ENCODE results near the gene VKORC1L1.
"Not testable (repeated sequence)": the region's sequence is repeated elsewhere in the genome, so short reads cannot be mapped to it uniquely, and the experiment has no call there.

The VKORC1L1 gene

GRCh38 chr7:65946904-65947303, 74.0 kb downstream of the VKORC1L1 start:
- no peak for DNase-seq

GRCh38 chr7:65951837-65952578, 79.1 kb downstream of the VKORC1L1 start:
- no peak for DNase-seq

- DNase-seq, result no peak
Observed at GRCh38 chr7:65953001-65953720, 80.3 kb downstream of the VKORC1L1 start.

GRCh38 chr7:65953890-65954450, 81.1 kb downstream of the VKORC1L1 start:
- no peak for DNase-seq

DNA sequence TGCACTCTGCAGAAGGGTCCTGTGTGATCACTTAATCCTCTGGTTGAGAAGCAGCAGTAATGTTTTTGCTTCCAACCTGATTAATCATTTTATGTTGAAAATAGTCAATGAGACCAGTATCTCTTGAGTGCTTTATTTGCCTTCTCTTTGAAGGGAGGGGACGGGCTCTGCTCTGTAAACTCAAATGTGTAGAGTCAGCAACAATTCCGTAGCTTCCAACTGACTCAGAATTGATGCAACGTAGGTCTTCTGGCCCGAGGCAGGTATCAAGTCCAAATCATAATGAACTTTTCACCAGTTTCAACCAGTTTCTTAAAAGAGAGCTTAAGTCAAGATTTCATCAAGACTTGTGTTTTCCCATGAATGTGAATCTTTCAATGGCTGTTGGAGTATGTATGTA, 82.8 kb downstream of the VKORC1L1 start:
- DNase-seq, result no peak

DNA sequence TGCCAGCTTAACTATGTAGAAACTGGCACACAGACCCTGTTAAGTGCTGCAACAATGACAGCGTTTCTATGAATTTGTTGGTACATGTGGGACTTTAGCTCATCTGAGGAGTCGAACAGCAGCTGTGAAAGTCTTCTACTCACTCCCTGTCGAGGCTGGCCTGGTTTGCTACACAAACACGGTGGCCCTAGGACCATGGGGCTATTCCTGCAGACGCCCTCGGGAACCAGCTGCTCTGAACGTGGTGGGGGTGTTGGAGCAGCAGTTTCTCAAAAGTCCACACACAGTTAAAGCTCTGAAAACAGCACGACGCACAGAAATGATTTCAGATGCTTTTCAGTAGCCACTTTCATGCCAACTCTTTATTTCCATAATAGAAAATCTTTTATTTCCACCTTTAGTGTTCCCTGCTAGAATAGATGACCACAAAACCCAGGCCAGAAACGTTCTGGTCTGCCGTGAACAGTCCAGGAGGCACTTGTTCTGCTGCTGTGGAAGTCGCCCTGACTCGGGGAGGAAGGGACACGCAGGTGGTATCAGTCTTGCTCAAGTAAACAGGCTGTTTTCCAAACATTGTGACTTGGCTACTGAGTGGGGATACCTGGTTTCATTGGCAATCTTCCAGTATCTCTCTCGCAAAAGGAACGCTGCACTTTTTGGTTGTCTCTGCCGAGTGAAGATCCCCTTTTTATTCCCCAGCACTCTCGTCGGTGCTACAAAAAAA, 87.6 kb downstream of the VKORC1L1 start:
- DNase-seq, result no peak

- DNase-seq, result no peak
Observed at GRCh38 chr7:65962033-65962432, 89.2 kb downstream of the VKORC1L1 start.

GRCh38 chr7:65964671-65965070, 91.8 kb downstream of the VKORC1L1 start:
- not testable (repeated sequence) for DNase-seq

DNA sequence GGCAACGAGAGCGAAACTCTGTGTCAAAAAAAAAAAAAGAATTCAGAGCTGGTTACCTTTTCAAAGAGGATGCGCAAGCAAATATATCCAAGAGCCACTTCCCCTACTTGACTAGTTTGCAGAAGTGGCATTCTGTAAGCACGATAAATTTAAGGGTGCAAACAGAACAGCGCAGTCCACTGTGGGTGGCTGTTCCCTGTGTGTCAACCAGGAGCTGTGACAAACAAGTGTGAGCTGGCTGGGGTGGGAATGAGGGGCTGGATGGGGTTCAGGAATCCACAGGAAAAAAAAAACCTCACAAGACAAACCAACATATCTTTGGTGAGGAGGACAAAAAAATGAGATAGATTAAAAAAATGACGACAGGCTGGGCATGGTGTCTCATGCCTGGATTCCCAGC, 93.3 kb downstream of the VKORC1L1 start:
- no peak for DNase-seq

DNA sequence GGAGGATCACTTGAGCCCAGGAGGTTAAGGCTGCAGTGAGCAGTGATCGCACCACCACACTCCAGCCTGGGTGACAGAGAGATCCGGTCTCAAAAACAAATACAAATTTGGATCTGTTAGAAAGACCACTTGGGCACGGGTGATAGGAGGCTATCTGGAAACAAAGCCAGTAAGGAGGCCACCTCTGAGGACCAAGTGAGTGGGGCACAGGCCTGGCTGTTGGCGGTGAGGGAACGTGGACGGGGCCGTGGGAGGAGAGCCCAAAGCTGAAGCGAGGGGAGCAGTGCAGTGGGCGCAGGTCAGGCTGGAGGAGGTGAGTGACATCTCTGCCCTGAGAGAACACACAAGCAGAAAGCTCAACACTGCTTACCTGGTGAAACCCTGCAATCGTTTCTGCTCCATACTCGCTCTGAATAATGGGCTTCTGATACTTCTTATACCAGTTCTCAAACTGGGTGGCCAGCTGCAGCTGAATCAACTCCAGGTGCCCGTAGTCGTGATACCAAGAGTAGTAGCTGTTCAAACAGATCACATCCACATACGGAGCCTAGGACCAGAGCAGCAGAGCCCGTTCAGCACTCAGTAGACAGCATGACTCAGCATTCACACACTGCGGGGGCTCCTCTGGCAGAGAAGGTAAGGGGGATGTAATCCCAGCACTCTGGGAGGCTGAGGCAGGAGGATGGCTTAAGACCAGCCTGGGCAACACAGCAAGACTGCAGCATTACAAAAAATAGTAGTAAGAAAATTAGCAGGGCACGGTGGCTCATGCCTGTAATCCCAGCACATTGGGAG, 94.7 kb downstream of the VKORC1L1 start:
- no peak for DNase-seq

DNA sequence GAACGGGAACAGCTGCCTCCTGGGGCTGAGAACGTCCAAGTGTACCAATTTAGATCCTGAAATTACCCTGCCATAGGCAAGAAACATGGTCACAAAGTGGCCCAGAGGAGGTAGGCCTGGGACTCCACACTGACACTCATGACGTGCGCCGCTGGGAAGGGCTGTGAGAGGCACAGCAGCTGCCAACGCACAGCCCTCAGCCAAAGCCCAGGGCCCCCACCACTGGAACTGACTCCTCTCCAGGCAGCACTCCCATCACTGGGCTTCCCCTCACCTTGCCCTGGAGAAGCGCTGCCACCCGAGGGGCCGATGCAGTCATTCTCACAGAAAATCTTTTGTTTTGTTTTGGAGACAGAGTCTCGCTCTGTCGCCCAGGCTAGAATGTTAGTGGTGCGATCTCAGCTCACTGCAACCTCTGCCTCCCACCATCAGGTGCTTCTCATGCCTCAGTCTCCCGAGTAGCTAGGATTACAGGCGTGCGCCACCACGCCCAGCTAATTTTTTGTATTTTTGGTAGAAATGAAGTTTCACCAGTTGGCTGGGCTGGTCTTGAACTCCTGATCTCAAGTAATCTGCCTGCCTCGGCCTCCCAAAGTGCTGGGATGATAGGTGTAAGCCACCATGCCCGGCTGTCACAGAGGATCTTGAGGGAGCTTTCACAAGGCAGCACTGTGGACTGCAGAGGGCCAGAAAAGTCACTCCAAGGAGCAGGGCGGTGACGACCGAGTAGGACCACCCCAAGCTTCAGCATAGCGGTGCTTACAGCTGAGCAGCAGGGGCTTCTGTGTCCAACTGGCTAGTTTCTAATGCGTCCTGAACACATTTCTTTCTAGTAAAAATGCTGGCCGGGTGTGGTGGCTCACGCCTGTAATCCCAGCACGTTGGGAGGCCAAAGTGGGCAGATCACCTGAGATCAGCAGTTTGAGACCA, 95.6 kb downstream of the VKORC1L1 start:
- DNase-seq, result no peak

- no peak for DNase-seq
Observed at GRCh38 chr7:65971021-65971420, 98.1 kb downstream of the VKORC1L1 start.

DNA sequence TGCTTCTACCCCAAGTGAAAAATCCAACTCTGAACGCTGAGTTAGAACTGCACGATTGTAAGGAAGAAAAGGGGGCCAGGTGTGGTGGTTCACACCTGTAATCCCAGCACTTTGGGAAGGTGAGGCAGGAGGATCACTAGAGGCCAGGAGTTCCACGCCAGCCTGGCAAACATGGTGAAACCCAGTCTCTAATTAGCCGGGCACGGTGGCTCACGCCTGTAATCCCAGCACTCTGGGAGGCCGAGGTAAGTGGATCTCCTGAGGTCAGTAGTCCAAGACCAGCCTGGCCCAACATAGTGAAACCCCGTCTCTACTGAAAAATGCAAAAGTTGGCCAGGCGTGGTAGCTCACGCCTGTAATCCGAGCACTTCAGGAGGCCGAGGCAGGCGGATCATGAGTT, 100.1 kb downstream of the VKORC1L1 start:
- DNase-seq, result no peak

DNA sequence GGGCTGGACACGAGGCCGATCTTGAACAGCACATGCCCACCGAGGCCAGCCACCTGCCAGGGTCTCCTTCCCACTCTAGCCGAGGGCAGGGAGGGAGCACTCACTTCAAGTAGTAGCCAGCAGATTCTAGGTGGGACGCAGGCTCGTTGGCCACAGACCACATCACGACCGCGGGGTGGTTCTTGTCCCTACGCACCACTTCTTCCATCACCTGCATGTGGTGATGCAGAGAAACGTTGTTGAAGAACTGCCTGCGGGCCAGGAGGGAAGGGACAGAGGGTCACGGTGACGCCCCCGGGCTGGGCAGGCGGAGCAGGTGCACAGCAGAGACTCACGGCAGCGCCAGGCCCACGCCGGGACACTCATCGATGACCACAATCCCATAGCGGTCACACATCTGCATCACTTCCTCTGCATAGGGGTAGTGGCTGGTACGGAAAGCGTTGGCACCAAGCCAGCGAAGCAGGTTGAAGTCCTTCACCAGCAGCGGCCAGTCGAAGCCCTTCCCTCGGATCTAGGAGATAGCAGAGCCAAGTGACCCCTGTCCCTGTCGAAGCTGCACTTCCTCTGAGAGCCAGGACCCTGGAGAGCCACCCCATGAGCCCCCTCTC, 101.4 kb downstream of the VKORC1L1 start:
- no peak for DNase-seq

DNA sequence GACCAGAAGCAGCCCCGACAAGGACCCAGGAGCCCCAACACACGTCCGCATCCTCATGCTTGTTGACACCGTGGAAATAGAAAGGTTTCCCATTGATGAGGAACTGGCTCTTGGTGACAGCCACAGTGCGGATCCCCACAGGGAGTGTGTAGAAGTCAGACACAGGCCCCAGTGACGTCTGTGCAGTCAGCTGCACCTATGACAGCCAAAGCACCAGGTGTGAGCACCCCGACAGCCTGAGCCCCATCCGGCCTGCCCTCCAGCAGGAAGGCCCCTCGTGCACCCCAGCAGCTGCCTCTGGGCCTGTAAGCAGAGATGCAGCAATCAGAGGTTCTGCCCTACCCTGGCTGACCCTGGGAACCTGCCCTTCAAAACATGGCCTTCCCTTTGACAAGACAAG, 102.0 kb downstream of the VKORC1L1 start:
- DNase-seq, result no peak

- no peak for DNase-seq
Observed at GRCh38 chr7:65975814-65976445, 103.1 kb downstream of the VKORC1L1 start.

GRCh38 chr7:65976659-65977196, 103.9 kb downstream of the VKORC1L1 start:
- no peak for DNase-seq

- no peak for DNase-seq
Observed at GRCh38 chr7:65978891-65979582, 106.2 kb downstream of the VKORC1L1 start.

Data from activated CD4-positive, CD25-positive, alpha-beta regulatory T cell treated with anti-CD3 and anti-CD28 coated beads, Interleukin-2, amount 50 U/mL, for 72 hours (primary cell).